AG09309 (cell line): Measurements from ENCODE around the gene RERE.

Experiments used
- DNase-seq: peaks from one replicate; pipeline ENCODE4 v3.0.0-alpha.2; 2010; ENCODE audit warnings: low read depth
- H3K4me3 ChIP-seq: 2 replicates; pipeline ENCODE4 v1.5.1; 2011; ENCODE audit warnings: mild to moderate bottlenecking, low read depth, low read length, moderate library complexity; ENCODE audit not compliant: control insufficient read depth
- TF ChIP-seq, protein P1 (sequence below): IDR thresholded peaks from 2 replicates; pipeline ENCODE4 v1.5.1; 2011; ENCODE audit warnings: mild to moderate bottlenecking, low read depth, low read length, inconsistent platforms; ENCODE audit not compliant: insufficient read depth, control insufficient read depth; ENCODE audit errors: missing control alignments

RERE gene

DNA sequence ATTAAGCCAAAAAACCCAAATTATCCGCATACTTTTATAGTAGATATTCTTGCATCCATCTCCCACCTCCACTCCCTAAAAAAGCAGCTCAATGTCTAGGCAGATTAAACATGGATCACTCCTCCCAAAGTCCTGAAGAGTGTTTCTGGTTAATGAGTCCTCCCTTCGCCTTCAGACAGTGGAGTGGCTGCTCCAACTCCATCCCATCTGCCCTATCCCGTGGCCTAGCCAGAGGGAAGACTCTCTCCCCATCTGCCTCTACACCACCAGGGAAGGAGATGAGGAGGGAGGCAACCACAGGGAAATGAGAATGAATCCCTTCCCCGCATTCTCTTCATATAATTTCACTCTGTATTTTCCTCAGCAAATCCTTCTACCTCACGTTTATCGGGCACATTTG is 395.7 kb downstream of the RERE start:
- no peak for DNase-seq
- H3K4me3 ChIP-seq, result peak overlapping the region; percentile 76
- TF ChIP-seq, protein P1, sequence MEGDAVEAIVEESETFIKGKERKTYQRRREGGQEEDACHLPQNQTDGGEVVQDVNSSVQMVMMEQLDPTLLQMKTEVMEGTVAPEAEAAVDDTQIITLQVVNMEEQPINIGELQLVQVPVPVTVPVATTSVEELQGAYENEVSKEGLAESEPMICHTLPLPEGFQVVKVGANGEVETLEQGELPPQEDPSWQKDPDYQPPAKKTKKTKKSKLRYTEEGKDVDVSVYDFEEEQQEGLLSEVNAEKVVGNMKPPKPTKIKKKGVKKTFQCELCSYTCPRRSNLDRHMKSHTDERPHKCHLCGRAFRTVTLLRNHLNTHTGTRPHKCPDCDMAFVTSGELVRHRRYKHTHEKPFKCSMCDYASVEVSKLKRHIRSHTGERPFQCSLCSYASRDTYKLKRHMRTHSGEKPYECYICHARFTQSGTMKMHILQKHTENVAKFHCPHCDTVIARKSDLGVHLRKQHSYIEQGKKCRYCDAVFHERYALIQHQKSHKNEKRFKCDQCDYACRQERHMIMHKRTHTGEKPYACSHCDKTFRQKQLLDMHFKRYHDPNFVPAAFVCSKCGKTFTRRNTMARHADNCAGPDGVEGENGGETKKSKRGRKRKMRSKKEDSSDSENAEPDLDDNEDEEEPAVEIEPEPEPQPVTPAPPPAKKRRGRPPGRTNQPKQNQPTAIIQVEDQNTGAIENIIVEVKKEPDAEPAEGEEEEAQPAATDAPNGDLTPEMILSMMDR, result no peak

DNA sequence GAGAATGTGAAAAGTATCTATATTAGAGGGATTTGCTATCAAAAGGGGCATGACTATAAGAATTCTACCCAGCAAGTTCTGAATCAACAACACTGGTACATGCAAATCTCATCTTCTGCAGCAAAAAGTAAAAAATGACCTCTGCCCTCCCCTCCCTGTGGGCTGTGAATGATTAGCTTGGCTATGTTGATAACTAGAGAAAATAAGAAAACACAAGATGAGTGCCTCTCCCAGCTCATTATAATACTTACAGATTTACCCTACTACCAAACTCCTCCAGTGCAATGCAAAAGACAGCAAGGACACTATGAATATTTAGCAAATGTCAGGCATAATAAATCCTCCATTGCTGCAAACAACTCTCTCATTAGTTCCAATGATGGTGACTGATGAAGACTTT is 397.1 kb downstream of the RERE start:
- H3K4me3 ChIP-seq, result peak overlapping the region; percentile 13
- DNase-seq, result no peak
- TF ChIP-seq, protein P1, result no peak

DNA sequence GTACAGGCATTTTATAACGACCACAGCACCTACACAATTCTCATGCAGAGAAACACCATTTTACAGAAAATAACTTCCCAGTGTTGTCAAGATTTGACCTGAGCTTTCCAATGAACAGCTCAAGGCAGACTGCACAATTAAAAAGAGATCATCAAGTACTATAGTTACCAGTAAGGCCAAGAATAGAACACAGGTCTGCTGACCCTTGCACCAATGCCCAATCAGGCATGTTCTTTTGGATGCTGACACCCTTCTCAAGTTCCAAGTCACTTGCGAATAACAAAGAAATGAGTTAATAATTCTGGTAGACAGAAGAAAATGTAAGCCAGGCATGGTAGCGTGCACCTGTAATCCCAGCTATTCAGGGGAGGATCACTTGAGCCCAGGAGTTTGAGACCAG is 397.6 kb downstream of the RERE start:
- DNase-seq, result no peak
- TF ChIP-seq, protein P1, result no peak
- no peak overlapping the region for H3K4me3 ChIP-seq

DNA sequence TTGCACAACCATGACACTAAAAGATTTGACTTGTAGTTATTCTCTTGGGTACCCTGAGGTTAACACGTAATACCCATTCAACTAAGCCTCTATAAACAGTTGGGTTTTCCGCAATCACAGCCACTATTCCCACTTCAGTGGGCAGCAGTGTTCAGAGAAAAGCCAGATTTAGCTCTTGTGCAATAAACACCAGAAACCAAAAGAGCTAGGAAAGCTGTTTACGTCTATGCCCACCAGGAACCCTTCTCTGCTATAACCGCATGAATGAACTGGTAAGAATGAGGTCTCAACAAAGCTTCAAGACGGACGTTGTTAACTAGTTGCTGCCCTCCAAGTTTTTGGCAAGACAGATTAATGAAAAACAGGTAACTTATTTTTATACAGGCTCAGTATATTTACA is 398.3 kb downstream of the RERE start:
- DNase-seq, result no peak
- TF ChIP-seq, protein P1, result no peak
- no peak overlapping the region for H3K4me3 ChIP-seq

DNA sequence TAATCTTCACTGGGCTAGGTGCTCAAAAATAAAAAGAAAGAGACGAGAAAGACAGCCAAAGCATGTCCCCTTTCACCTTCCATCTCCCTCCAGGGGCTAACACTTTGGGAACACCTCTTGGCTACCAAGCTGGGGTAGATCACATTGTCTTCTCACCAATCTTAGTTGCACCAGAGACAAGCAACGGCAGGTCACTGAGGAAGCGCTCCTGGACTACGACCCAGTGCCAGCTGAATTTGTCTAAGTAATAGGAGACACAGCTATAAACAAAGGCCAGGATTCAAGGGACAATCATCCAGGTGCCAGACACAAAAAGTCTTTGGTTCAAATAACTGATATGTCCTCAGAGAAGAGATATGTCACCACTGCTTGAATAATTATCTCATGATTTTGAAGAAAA is 399.1 kb downstream of the RERE start:
- TF ChIP-seq, protein P1, result no peak
- no peak for DNase-seq
- no peak overlapping the region for H3K4me3 ChIP-seq

DNA sequence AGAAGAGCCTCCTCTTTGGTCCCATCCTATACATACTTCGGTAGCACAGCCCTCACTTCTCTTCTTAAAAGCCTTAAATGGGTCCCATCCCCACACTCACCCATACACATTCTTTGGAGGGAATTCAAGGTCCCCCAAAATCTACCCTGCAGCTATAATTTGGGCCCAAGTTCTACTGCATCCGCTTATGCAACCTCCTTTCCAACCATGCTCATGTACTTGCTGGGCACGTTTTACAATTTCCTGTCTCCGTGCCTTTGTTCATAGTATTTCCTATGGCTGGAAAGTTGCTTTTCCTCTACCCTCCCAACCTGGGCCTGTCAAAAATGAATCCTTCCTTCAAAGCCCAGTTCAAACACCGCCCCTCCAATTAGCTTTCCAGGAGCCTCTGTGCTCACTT is 399.8 kb downstream of the RERE start:
- DNase-seq, result no peak
- TF ChIP-seq, protein P1, result no peak
- no peak overlapping the region for H3K4me3 ChIP-seq

DNA sequence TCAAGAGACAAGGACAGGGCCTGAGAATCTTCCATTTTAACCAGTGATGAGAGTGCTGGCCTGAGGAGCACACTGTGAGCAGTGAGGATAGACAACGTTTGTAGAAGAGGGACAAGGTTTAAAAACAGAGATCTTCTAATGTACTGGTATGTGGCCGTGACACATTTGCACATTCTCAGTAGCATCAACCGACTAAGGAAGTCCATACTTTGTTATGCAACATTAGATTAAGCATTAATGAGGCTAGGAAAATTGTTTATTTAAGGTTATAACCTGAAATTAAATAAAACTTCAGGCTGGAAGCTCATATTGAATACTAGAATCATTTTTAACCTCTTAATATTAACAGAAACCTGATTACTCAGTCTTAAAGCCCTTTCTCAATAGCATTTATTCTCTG is 400.6 kb downstream of the RERE start:
- TF ChIP-seq, protein P1, result no peak
- H3K4me3 ChIP-seq, result no peak overlapping the region
- no peak for DNase-seq
